ENCODE data around the gene PAH.

Gene PAH

DNA sequence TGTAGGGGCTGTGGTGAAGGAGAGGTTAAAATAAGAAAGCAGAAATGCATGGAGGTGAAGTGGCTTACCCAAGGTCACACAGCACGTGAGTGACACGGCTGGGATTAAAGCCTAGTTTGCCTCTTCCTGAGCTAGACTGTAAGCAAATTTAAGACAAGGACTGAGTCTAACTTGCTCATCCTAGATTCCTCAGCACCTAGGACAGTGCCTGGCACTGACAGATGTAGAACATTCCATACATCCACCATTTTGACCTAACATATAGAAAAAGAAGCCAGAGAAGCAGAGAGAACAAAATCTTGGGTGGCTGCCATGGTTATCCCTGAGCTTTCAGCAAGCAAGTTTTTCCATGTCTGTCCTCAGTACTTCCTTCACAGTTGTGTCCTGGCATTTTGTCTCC lies 110.5 kb downstream of the PAH start:
- no peak for TF ChIP-seq ZNF274 (IDR thresholded peaks at IDR 0.05; ENCODE audit: low read depth, low read length)
- H3K4me3 ChIP-seq (ENCODE audit: low read length), result no peak overlapping the region

- H3K4me3 ChIP-seq (ENCODE audit: low read length), result no peak overlapping the region
- TF ChIP-seq ZNF274 (IDR thresholded peaks at IDR 0.05; ENCODE audit: low read depth, low read length), result no peak
Measured at GRCh38 chr12:102806110-102806509, 110.9 kb downstream of the PAH start.

- H3K4me3 ChIP-seq (ENCODE audit: low read length), result no peak overlapping the region
- TF ChIP-seq ZNF274 (IDR thresholded peaks at IDR 0.05; ENCODE audit: low read depth, low read length), result no peak
Measured at GRCh38 chr12:102800565-102800964, 116.5 kb downstream of the PAH start.

DNA sequence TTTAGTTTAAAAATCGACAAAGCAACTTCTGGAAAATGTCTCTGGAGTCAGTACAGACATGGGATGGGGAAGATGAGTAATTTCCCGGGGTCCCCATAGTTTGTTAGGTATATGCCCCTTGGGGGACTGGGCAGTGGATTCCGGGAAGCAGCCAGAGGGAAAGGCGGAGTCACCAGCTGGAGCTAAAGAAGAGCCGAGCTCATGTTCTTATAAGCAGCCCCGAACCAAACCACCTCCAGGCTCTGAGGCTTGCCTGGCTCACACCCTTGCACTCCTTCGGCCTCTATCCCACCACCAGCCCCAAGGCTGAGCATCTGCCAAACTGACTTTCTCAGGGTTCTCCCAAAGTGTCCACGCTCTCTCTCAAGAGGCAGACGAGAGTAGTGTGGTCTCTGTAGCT lies 117.8 kb downstream of the PAH start:
- no peak for TF ChIP-seq ZNF274 (IDR thresholded peaks at IDR 0.05; ENCODE audit: low read depth, low read length)
- H3K4me3 ChIP-seq (ENCODE audit: low read length), result no peak overlapping the region

DNA sequence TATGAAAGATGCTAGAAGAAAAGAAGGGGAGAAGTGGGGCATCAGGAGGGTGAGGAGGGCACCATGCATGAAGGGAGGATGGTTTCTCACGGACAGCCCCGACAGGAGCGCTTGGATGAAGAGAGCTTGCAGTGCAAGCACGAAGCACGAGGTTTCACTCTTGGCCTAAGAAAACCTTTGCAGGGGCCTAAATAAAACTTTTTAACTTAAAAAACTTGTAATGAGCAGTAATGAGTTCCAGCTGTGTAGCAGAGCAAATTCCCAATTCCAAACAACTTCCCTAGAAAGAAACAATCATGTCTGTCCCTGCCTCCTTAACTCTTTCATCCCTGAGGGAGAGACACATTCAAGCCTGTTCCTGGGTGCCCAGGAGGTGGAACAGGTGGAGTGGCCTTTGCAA lies 119.5 kb downstream of the PAH start:
- no peak for TF ChIP-seq ZNF274 (IDR thresholded peaks at IDR 0.05; ENCODE audit: low read depth, low read length)
- H3K4me3 ChIP-seq (ENCODE audit: low read length), result no peak overlapping the region

GRCh38 chr12:102793921-102794320 lies 123.1 kb downstream of the PAH start:
- TF ChIP-seq ZNF274 (IDR thresholded peaks at IDR 0.05; ENCODE audit: low read depth, low read length), result no peak
- no peak overlapping the region for H3K4me3 ChIP-seq (ENCODE audit: low read length)

Data from GM08714 (cell line).